Hematopoietic multipotent progenitor cell treated with erythropoietin and hydrocortisone succinate and interleukin-3 and kit ligand, for 17 days (in vitro differentiated cells): ENCODE results near the gene GNG14.
"Not testable (repeated sequence)": the region's sequence is repeated elsewhere in the genome, so short reads cannot be mapped to it uniquely, and the experiment has no call there.

Experiments used
- DNase-seq: peaks from one replicate; pipeline ENCODE4 v3.0.0-alpha.2; 2015; ENCODE audit warnings: low spot score

Gene GNG14

GRCh38 chr19:12696366-12697335 is 8.9 kb downstream of the GNG14 start, which contains the start of gene FBXW9:
Gene FBXW9 (minus strand): TSS chr19:12696631. CDS start chr19:12696581, 50 bp downstream.
- DNase-seq: peak; percentile 96

- DNase-seq: not testable (repeated sequence)
Observed at GRCh38 chr19:12697425-12697824, 9.6 kb downstream of the GNG14 start.

DNA sequence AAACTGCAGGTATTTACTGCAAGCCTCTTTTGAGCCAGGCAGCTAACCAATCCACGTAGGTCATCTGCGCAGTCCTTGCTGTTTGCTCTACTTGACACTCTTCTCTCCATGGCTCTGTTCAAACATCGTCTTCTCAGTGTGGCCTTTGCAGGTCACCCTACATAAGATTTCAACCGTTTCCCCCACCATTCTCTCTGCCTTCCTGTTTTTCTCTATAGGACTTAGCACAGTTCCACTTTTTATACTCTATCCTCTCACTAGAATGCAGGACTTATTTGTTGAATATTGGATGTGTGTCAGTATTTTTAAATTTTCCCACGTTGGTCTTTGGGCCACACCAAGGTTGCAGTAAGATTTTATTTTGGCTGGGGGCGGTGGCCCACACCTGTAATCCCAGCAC is 10.3 kb downstream of the GNG14 start:
- DNase-seq: no peak

GRCh38 chr19:12701596-12702282 is 13.9 kb downstream of the GNG14 start:
- no peak for DNase-seq

GRCh38 chr19:12703046-12703445 is 15.2 kb downstream of the GNG14 start:
- DNase-seq: no peak

GRCh38 chr19:12705169-12705568 is 17.4 kb downstream of the GNG14 start:
- no peak for DNase-seq

GRCh38 chr19:12705654-12706331 is 18.0 kb downstream of the GNG14 start:
- DNase-seq: no peak

DNA sequence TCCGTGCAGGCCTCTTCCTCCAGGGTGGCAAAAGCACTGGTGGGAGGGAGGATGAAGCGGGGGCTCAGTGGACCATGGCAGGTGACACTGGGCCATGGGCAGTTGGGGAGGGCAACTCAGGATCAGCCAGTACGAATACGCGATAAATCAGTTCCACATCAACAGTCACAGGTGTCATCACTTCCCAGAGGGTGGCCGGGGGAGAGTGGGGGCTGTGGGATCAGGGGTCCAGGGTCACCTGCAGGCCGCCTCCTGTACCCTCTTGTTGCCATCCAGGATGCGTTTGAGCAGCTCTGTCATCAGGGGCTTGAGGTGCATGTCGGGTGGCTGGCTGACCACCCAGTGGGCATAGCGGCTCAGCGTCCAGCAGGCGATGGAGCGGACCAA is 18.5 kb downstream of the GNG14 start:
- DNase-seq: no peak

GRCh38 chr19:12708641-12709040 is 20.8 kb downstream of the GNG14 start:
- DNase-seq: no peak

DNA sequence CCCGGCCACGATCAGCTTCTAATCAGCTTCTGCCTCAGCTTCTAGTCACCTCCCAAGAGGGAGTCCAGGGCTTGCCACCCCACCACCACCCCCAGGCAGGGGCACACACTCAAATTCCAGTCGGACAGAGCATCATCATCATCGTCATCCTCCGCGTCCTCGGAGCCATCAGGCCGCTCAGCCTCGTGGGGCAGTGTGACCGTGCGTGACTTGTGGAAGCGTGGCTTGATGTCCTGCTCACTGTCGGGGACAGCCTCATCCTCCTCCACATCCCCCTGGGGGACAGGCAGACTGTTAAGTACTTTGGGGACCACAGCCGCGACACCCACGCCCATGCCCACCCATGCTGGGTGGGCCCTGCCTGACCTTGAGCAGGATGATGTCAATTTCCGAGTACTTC is 23.4 kb downstream of the GNG14 start:
- DNase-seq: no peak

- not testable (repeated sequence) for DNase-seq
Observed at GRCh38 chr19:12712077-12712476, 24.3 kb downstream of the GNG14 start.

GRCh38 chr19:12713304-12713703 is 25.5 kb downstream of the GNG14 start:
- DNase-seq: not testable (repeated sequence)

GRCh38 chr19:12715102-12715501 is 27.3 kb downstream of the GNG14 start:
- no peak for DNase-seq

DNA sequence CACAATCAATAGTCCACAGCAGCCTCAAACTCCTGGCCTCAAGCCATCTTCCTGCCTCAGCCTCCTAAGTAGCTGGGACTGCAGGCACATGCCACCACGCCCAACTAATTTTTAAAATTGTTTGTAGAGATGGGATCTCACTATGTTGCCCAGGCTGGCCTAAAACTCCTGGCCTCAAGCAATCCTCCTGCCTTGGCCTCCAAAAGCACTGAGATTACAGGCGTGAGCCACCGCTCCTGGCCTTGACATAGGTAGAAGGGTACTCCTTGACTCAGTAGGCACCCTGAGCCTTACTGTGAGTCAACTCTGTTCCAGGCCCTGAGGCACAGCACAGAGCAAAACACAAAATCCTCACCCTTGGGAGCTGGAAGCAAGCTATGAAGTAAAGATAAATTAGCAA is 28.1 kb downstream of the GNG14 start:
- DNase-seq: no peak

- no peak for DNase-seq
Observed at GRCh38 chr19:12720296-12720695, 32.5 kb downstream of the GNG14 start.

- no peak for DNase-seq
Observed at GRCh38 chr19:12720851-12721655, 33.3 kb downstream of the GNG14 start.

DNA sequence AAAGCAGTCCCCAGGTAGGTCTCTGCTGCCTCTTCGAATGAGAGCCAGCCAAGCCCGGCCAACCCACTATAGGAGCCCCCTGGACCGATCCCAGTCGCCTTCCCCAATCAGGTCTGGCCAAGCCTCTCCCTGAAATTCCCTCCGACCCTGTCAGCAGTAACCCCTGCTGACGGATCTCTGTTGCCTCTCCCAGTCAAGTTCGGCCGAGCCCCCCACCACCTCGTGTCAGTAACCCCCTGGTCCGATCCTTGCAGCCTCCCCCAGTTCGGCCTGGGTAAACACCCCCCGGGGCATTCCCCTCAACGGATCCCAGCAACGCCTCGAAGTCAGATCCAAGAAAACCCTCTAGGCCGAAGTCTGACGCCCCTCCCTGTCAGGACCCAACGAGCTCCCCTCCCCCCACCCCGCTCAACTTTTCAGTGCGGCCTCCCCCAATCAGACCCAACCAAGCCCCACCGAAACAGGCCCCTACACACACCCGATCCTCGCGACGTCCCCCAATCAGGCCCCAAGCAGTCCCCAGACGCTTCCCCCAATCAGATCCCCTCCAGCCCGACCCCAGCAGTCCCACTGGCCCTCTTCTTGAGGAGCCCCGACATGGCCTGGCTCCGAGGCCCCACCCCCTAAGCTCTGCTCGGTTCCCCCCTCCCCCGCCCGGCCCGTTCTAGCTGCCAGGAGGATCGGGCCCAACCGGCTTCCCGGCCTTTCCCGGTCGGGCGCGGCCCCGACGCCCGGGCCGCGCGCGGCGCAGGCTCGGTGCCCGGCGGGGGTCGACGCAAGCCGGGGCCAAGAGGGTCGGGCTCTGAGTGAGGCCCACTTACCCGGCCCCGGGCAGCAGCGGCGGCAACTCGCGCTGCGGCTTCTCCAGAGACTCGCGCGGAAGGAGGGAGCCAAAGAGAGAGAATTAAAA is 34.1 kb downstream of the GNG14 start:
- DNase-seq: no peak

GRCh38 chr19:12722566-12723380 is 35.0 kb downstream of the GNG14 start:
- DNase-seq: peak; percentile 99

GRCh38 chr19:12723381-12723640 is 35.5 kb downstream of the GNG14 start:
- no peak for DNase-seq
